HEK293 (cell line): ENCODE results near the gene EDAR.

Experiments
- BCL11B ChIP-seq: fragments of 450-650 bp; formaldehyde crosslinking; IDR thresholded peaks from 2 replicates; pipeline ENCODE4 v1.5.1; 2016; ENCODE audit warnings: low read depth, missing biosample characterization, missing genetic modification characterization
- GFI1B ChIP-seq: fragments of 450-650 bp; formaldehyde crosslinking; IDR thresholded peaks from 2 replicates; pipeline ENCODE4 v1.5.1; 2016; ENCODE audit warnings: missing biosample characterization, missing genetic modification characterization
- HOXA7 ChIP-seq: sonication (generic); formaldehyde crosslinking; IDR thresholded peaks from 2 replicates; pipeline ENCODE4 v1.8.1; 2022; ENCODE audit warnings: missing genetic modification reagents, borderline replicate concordance
- HOXD13 ChIP-seq: sonication (generic); formaldehyde crosslinking; IDR thresholded peaks from 2 replicates; pipeline ENCODE4 v1.8.0; 2022; ENCODE audit warnings: missing genetic modification reagents, borderline replicate concordance
- KLF10 ChIP-seq: fragments of 450-650 bp; IDR thresholded peaks from 2 replicates; pipeline ENCODE4 v1.5.1; 2018; ENCODE audit warnings: missing biosample characterization, mild to moderate bottlenecking, missing genetic modification characterization
- KLF7 ChIP-seq: fragments of 450-650 bp; formaldehyde crosslinking; IDR thresholded peaks from 2 replicates; pipeline ENCODE4 v1.5.1; 2016; ENCODE audit warnings: missing biosample characterization, missing genetic modification characterization, borderline replicate concordance
- MZF1 ChIP-seq: fragments of 450-650 bp; formaldehyde crosslinking; IDR thresholded peaks from 2 replicates; pipeline ENCODE4 v1.5.1; 2017; ENCODE audit warnings: missing biosample characterization, missing genetic modification characterization, borderline replicate concordance
- REST ChIP-seq: fragments of 450-650 bp; formaldehyde crosslinking; IDR thresholded peaks from 2 replicates; pipeline ENCODE4 v1.5.1; 2016; ENCODE audit warnings: missing biosample characterization, missing genetic modification characterization
- TCF7L2 ChIP-seq: IDR thresholded peaks from 2 replicates; pipeline ENCODE4 v1.6.1; 2011; ENCODE audit warnings: low read depth, mild to moderate bottlenecking, inconsistent platforms, low read length, moderate library complexity, borderline replicate concordance
- ZBTB8A ChIP-seq: fragments of 450-650 bp; formaldehyde crosslinking; IDR thresholded peaks from 2 replicates; pipeline ENCODE4 v1.5.1; 2016; ENCODE audit warnings: missing biosample characterization, missing genetic modification characterization
- ZNF112 ChIP-seq: fragments of 450-650 bp; formaldehyde crosslinking; IDR thresholded peaks from 2 replicates; pipeline ENCODE4 v1.5.0; 2017; ENCODE audit warnings: missing biosample characterization, missing genetic modification characterization
- ZNF133 ChIP-seq: fragments of 450-650 bp; formaldehyde crosslinking; IDR thresholded peaks from 2 replicates; pipeline ENCODE4 v1.5.1; 2016; ENCODE audit warnings: missing biosample characterization, missing genetic modification characterization
- ZNF138 ChIP-seq: fragments of 450-650 bp; formaldehyde crosslinking; IDR thresholded peaks from 2 replicates; pipeline ENCODE4 v1.5.1; 2016; ENCODE audit warnings: missing biosample characterization, missing genetic modification characterization, borderline replicate concordance
- ZNF146 ChIP-seq: fragments of 450-650 bp; formaldehyde crosslinking; IDR thresholded peaks from 2 replicates; pipeline ENCODE4 v1.5.1; 2016; ENCODE audit warnings: missing biosample characterization, missing genetic modification characterization
- ZNF157 ChIP-seq: fragments of 450-650 bp; formaldehyde crosslinking; IDR thresholded peaks from 2 replicates; pipeline ENCODE4 v1.5.1; 2016; ENCODE audit warnings: missing biosample characterization, missing genetic modification characterization
- ZNF2 ChIP-seq: fragments of 450-650 bp; formaldehyde crosslinking; IDR thresholded peaks from 2 replicates; pipeline ENCODE4 v1.5.1; 2016; ENCODE audit warnings: missing biosample characterization, missing genetic modification characterization
- ZNF274 ChIP-seq, 2 experiments: fragments of 200-500 bp in 1 of 2; fragments of 450-650 bp in 1 of 2; sonication (Bioruptor generic) in 1 of 2; formaldehyde crosslinking in 1 of 2; IDR thresholded peaks; 2 replicates each; pipeline versions ENCODE4 v1.5.1 to v1.6.1; 2014 to 2016; ENCODE audit warnings: borderline replicate concordance in 1 of 2, inconsistent platforms in 1 of 2, low read length in 1 of 2, missing biosample characterization in 1 of 2, missing genetic modification characterization in 1 of 2
- ZNF335 ChIP-seq: fragments of 450-650 bp; formaldehyde crosslinking; conservative IDR thresholded peaks from 2 replicates; pipeline ENCODE4 v1.5.1; 2016; ENCODE audit warnings: missing biosample characterization, missing genetic modification characterization
- ZNF350 ChIP-seq: fragments of 450-650 bp; formaldehyde crosslinking; IDR thresholded peaks from 2 replicates; pipeline ENCODE4 v1.5.0; 2017; ENCODE audit warnings: missing biosample characterization, mild to moderate bottlenecking, missing genetic modification characterization
- ZNF548 ChIP-seq: fragments of 450-650 bp; formaldehyde crosslinking; IDR thresholded peaks from 2 replicates; pipeline ENCODE4 v1.5.1; 2016; ENCODE audit warnings: missing biosample characterization, missing genetic modification characterization
- ZNF555 ChIP-seq: fragments of 450-650 bp; formaldehyde crosslinking; conservative IDR thresholded peaks from 2 replicates; pipeline ENCODE4 v1.5.1; 2017; ENCODE audit warnings: missing biosample characterization, mild to moderate bottlenecking, missing genetic modification characterization, inconsistent platforms
- ZNF692 ChIP-seq: fragments of 450-650 bp; formaldehyde crosslinking; IDR thresholded peaks from 2 replicates; pipeline ENCODE4 v1.5.1; 2016; ENCODE audit warnings: missing biosample characterization, missing genetic modification characterization
- ZNF701 ChIP-seq: fragments of 450-650 bp; formaldehyde crosslinking; IDR thresholded peaks from 2 replicates; pipeline ENCODE4 v1.5.1; 2016; ENCODE audit warnings: missing biosample characterization, missing genetic modification characterization
- ZNF785 ChIP-seq: fragments of 450-650 bp; formaldehyde crosslinking; IDR thresholded peaks from 2 replicates; pipeline ENCODE4 v1.5.1; 2016; ENCODE audit warnings: missing biosample characterization, missing genetic modification characterization
- ZNF791 ChIP-seq: fragments of 450-650 bp; formaldehyde crosslinking; IDR thresholded peaks from 2 replicates; pipeline ENCODE4 v1.5.1; 2016; ENCODE audit warnings: missing biosample characterization, missing genetic modification characterization
- ZNF843 ChIP-seq: fragments of 450-650 bp; formaldehyde crosslinking; IDR thresholded peaks from 2 replicates; pipeline ENCODE4 v1.5.1; 2016; ENCODE audit warnings: missing biosample characterization, missing genetic modification characterization
- TF ChIP-seq, protein P1 (sequence below): fragments of 450-650 bp; IDR thresholded peaks from 2 replicates; pipeline ENCODE4 v1.5.1; 2018; ENCODE audit warnings: missing biosample characterization, missing genetic modification characterization
- TF ChIP-seq, protein P2 (sequence below): fragments of 450-650 bp; formaldehyde crosslinking; IDR thresholded peaks from 2 replicates; pipeline ENCODE4 v1.5.1; 2016; ENCODE audit warnings: missing biosample characterization, missing genetic modification characterization
- TF ChIP-seq, protein P3 (sequence below): fragments of 450-650 bp; formaldehyde crosslinking; IDR thresholded peaks from 2 replicates; pipeline ENCODE4 v1.5.1; 2016; ENCODE audit warnings: missing biosample characterization, missing genetic modification characterization
- TF ChIP-seq, protein P4 (sequence below): sonication (generic); formaldehyde crosslinking; IDR thresholded peaks from 2 replicates; pipeline ENCODE4 v1.8.1; 2022; ENCODE audit warnings: mild to moderate bottlenecking, moderate library complexity, missing genetic modification reagents

Gene EDAR

DNA sequence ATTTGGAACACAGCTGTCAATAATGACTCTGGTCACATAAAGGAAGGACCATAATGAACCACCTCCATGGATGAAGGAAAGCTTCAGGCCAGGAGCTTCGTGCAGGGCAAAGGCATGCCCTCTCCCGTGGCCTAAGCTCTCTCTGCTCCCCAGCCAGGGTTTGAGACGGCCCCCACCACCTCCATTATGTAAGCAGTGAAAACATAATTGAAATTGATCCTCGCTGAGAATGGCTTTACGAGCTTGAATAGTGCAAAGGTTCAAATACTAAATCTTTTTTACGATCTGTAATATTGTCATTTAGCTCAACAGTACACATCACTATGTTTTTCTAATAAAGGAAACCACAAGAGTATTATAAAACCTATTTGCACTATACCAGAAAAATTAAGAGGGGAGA is 5.2 kb upstream of the EDAR start (continued):
- TF ChIP-seq, protein P1, sequence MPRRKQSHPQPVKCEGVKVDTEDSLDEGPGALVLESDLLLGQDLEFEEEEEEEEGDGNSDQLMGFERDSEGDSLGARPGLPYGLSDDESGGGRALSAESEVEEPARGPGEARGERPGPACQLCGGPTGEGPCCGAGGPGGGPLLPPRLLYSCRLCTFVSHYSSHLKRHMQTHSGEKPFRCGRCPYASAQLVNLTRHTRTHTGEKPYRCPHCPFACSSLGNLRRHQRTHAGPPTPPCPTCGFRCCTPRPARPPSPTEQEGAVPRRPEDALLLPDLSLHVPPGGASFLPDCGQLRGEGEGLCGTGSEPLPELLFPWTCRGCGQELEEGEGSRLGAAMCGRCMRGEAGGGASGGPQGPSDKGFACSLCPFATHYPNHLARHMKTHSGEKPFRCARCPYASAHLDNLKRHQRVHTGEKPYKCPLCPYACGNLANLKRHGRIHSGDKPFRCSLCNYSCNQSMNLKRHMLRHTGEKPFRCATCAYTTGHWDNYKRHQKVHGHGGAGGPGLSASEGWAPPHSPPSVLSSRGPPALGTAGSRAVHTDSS = no peak
- TF ChIP-seq REST (tag by site-specific recombination) (no peak), ZNF785 (tag by site-specific recombination) (no peak), ZNF791 (tag by site-specific recombination) (no peak), ZNF2 (tag by site-specific recombination) (no peak), BCL11B (tag by site-specific recombination) (no peak), KLF10 (no peak), ZNF335 (no peak), ZNF274 (IDR thresholded peaks at IDR 0.05; ENCODE audit: low read length) (no peak), ZNF274 (tag by site-specific recombination; IDR thresholded peaks at IDR 0.05; ENCODE audit: borderline replicate concordance) (no peak), ZNF843 (tag by site-specific recombination) (peak; percentile 83), ZNF157 (tag by site-specific recombination) (no peak), ZNF138 (no peak), ZNF350 (no peak), KLF7 (tag by site-specific recombination) (no peak), HOXD13 (CRISPR knock-in tag) (no peak), GFI1B (no peak), ZNF692 (tag by site-specific recombination) (no peak), ZNF548 (tag by site-specific recombination) (no peak), HOXA7 (CRISPR knock-in tag) (no peak), ZNF112 (tag by site-specific recombination) (no peak), ZNF701 (no peak), ZNF555 (tag by site-specific recombination) (no peak), ZBTB8A (tag by site-specific recombination) (no peak), ZNF146 (tag by site-specific recombination) (no peak), ZNF133 (tag by site-specific recombination) (no peak), TCF7L2 (no peak), MZF1 (tag by site-specific recombination) (0 out of 2 replicates have a peak, but pooled peaks have one; percentile 18)
- TF ChIP-seq, protein P2, sequence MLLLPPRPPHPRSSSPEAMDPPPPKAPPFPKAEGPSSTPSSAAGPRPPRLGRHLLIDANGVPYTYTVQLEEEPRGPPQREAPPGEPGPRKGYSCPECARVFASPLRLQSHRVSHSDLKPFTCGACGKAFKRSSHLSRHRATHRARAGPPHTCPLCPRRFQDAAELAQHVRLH (tag by site-specific recombination) = 0 out of 2 replicates have a peak, but pooled peaks have one; percentile 25
- TF ChIP-seq, protein P3, sequence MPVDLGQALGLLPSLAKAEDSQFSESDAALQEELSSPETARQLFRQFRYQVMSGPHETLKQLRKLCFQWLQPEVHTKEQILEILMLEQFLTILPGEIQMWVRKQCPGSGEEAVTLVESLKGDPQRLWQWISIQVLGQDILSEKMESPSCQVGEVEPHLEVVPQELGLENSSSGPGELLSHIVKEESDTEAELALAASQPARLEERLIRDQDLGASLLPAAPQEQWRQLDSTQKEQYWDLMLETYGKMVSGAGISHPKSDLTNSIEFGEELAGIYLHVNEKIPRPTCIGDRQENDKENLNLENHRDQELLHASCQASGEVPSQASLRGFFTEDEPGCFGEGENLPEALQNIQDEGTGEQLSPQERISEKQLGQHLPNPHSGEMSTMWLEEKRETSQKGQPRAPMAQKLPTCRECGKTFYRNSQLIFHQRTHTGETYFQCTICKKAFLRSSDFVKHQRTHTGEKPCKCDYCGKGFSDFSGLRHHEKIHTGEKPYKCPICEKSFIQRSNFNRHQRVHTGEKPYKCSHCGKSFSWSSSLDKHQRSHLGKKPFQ (tag by site-specific recombination) = 0 out of 2 replicates have a peak, but pooled peaks have one; percentile 28
- TF ChIP-seq, protein P4, sequence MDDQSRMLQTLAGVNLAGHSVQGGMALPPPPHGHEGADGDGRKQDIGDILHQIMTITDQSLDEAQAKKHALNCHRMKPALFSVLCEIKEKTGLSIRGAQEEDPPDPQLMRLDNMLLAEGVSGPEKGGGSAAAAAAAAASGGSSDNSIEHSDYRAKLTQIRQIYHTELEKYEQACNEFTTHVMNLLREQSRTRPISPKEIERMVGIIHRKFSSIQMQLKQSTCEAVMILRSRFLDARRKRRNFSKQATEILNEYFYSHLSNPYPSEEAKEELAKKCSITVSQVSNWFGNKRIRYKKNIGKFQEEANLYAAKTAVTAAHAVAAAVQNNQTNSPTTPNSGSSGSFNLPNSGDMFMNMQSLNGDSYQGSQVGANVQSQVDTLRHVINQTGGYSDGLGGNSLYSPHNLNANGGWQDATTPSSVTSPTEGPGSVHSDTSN (CRISPR knock-in tag) = no peak
